Dermis blood vessel endothelial cell (primary cell): ENCODE measurements around the gene PTPRG. TPM values are rescaled to one million over a fixed set of nuclear protein-coding genes. Genes with fewer than 3 reads are reported as not detected.
"Not testable (repeated sequence)": the region's sequence is repeated elsewhere in the genome, so short reads cannot be mapped to it uniquely, and the experiment has no call there.

Experiments used
- DNase-seq: peaks from one replicate; pipeline ENCODE4 v3.0.0; 2010
- total RNA-seq: library from RNA; depleted of rRNA; stranded (reverse); fragments of >200 nt; gene quantifications from 2 replicates; pipeline ENCODE4 v1.2.3, GENCODE V29; 2014

PTPRG gene
- total RNA-seq = 25.6 and 26.0 TPM in 2 replicates

DNA sequence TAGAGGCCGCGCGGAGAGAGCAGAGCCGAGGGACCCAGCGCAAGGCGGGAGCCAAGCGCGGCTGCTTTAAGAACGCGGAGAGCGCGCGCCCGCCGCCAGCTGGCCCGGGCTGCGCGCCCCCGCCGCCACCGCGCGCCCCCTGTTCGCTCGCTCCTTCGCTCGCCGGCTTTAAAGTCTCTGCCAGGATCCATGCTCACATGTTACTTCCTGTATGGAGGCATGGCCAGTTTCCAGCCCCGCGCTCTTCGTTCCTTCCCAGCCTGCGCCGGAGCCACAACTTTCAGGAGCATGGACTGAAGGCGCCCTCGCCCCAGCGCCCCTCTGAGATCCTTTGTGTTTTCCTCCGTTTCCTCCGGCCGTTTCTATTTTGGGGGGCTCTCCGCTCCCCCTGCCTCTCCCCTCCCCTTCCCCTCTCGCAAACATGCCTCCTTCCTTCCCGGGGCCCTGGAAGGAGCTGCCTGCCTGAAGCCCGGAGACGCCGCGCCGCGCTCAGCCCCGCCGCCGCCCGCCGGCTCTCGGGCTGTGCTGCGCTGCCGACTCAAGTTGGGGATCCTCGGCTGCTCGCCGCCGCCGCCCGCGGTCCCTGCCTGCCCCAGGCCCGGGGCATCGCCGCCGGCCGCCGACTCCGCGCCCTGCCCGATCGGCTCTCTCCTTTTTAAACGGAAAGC lies at the start of gene PTPRG:
TSS of gene PTPRG (plus strand) at position 198 of the 668 bp plus-strand sequence. CDS start 717 bp downstream, outside the sequence.
- DNase-seq = peak; percentile 93

DNA sequence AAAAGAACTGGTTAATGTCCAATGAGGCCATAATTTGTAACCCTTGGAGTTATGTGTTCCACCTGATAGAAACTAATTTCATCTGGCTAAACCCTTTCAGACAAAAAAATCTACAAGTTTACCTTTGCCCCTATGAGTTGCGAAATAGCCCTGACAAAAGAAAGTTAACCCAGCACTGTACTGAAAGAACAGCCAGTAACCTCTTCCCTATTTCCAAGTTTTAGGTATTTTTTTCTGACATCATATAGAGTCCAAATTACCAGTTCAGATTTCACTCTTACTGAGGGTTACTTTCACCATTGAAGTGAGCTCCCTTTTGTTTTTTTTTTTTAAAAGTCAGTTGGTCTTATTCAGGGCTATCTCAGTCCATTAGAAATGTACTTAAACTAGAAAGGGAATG lies 42.8 kb upstream of the PTPRG start:
- no peak for DNase-seq

DNA sequence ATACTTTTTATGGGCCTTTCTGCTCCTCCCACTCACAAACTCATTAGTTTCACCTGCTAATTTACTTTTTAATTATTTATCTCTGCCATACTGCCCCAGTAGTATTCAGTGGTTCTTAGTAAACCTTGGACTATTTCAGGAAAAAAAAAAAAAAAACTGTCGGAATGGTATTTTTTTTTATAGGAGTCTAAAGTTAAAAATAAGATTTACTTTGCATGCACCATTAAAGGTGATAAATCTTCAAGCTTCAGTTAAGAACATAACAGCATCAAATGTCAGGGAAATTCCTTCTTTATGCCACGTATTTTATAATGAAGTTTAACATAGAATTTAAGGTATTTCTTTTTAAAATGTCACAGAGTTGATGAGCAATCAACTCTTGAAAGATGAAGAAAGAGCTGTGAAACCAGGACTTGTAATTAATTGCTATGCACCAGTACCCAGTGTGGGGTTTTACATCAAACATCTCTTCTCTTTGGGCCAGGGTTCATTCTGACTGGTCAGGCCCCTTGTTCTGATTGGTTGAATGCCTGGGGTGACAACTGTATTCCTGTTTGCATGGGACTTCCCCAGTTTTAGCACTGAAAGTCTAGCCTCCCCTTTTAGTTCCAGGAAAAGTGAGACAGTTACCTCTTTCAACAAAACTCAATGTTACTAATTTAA lies 40.3 kb upstream of the PTPRG start:
- DNase-seq = no peak

- no peak for DNase-seq
Observed at GRCh38 chr3:61522060-61522459, 39.3 kb upstream of the PTPRG start.

DNA sequence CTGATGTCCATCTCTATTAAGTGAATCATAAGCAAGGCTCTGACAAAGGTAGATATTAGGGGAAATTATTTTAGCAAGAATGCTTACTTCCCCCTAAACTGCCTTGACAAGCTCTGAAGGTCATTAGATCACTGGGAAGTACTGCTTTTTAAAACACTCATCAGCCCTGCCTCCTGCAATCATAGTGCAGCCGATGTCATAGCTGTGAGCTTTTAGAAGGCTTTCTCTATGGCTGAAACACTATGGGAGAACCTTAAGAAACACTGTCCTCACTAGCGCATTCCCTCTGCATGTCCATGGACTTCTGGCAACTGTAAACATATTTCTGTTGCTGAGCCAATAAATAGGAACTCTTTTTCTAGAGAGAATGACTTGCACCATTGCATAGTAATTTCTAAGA lies 38.7 kb upstream of the PTPRG start:
- no peak for DNase-seq

DNA sequence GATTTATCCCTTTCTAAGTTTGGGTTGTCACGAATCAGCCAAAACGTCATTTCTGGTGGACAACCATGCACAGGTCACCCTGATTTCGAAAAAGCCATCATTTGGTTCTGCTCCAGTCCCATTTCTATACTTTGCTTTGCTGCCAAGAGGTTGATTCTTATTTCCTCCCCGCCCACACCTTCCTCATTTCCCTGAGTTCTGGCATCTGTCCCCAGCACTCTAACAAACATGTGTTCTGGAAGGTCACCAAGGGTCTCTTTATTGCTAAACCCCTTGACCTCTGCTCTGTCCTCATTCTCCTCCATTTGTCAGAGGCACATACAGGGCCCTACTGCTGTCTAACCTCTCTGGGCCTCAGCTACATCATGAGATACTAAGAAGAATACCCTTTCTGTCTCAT lies 36.4 kb upstream of the PTPRG start:
- peak; percentile 56 for DNase-seq

- no peak for DNase-seq
Observed at GRCh38 chr3:61526308-61526707, 35.1 kb upstream of the PTPRG start.

DNA sequence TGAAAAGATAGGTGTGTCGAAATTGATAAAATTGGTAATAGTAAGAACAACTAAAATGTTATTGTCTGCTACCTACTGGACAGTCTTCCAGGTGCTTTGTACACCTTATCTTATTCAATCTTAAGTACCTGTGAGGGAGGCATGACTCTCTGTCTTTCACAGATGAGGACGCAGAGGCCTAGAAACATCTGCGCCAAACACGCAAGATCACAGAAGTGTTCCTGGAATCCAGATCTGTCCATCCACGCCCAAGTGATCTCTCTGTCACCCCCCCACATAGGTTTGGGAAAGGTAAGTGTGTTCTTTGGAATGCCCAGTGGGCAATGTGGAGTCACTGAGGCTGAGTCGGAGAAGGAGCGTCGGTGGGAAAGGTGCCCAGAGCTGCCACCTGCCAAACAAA lies 34.4 kb upstream of the PTPRG start:
- no peak for DNase-seq

- DNase-seq = peak; percentile 66
Observed at GRCh38 chr3:61530355-61530754, 31.0 kb upstream of the PTPRG start.

DNA sequence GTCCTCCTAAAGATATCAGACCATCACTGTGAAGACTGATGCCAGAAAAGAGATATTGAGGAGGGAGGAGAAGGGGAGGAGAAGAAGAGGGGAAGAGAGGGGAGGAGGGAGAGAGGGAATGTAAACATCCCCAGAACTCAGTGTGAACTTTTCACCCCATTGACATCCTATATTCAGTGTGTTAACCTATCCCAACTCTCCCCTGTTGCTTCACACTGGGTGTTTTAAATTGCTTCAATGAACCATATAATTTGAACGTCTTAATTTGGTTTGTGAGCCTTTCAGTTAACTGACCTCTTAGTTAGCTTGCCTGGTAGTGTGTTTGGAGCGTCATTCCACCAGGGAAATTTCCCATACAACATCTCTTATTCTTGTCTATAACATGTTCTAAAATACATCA lies 29.8 kb upstream of the PTPRG start:
- DNase-seq = no peak

- no peak for DNase-seq
Observed at GRCh38 chr3:61532739-61533500, 28.5 kb upstream of the PTPRG start.

DNA sequence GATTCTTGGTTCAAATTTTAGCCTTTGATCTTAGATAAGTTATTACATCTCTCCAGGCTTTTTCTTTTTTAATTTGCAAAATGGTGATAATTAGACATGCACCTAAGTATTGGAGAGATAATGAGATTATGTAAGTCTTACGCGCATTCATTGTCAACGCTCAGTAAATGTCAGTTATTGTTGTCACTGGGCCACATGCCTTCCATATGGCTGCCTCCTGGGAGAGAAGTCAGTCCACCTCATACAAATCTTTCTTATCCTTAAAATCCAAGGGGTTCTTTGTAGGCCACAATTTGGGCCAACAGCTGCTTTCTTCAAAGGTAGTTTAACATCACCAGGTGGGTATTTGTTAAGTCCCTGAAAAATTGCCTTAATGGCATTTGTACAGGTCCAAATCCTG lies 25.5 kb upstream of the PTPRG start:
- DNase-seq = no peak

DNA sequence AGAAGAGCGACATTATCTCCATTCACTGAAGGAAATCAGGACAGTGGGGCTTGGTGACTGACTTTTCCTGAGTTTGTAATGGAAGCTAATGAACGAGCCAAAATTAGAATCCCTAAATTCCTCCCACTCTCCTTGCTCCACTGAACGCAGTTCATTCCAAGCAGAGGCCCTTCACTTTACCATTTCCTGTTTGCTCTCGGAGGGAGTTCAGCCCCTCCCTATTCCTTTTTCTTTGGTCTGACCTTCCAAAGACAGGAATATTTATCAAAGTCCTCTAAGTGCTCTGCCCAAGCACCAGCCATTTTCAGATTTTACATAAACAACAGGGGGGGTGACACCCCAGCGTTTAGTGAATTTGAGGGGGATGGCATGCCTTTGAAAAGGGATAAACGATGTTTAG lies 24.0 kb upstream of the PTPRG start:
- DNase-seq = no peak

- DNase-seq = no peak
Observed at GRCh38 chr3:61538486-61538885, 22.9 kb upstream of the PTPRG start.

DNA sequence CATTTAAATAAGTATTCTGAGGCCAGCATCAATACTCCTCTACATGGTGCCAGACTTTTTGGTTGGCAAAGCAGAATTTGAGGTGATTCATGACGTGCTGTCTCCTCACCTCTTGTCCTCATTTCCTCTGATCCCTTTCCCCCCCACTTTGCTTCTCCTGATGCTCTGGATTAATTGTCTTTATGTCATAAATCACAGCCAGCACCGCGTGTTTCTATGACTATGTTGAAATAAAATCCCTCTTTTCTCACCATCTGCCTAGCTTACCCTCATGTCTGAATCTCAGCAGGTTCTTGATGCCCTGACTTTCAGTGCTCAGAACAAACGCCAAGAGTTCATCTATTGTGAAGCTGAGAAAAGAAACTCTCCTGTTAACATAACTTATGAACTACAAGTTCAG lies 19.7 kb upstream of the PTPRG start:
- DNase-seq = no peak

GRCh38 chr3:61545716-61546115 lies 15.7 kb upstream of the PTPRG start:
- DNase-seq = no peak

GRCh38 chr3:61547625-61548024 lies 13.7 kb upstream of the PTPRG start:
- no peak for DNase-seq

GRCh38 chr3:61552704-61553103 lies 8.7 kb upstream of the PTPRG start:
- DNase-seq = not testable (repeated sequence)

GRCh38 chr3:61559136-61559731 lies 2.1 kb upstream of the PTPRG start:
- DNase-seq = peak; percentile 45

DNA sequence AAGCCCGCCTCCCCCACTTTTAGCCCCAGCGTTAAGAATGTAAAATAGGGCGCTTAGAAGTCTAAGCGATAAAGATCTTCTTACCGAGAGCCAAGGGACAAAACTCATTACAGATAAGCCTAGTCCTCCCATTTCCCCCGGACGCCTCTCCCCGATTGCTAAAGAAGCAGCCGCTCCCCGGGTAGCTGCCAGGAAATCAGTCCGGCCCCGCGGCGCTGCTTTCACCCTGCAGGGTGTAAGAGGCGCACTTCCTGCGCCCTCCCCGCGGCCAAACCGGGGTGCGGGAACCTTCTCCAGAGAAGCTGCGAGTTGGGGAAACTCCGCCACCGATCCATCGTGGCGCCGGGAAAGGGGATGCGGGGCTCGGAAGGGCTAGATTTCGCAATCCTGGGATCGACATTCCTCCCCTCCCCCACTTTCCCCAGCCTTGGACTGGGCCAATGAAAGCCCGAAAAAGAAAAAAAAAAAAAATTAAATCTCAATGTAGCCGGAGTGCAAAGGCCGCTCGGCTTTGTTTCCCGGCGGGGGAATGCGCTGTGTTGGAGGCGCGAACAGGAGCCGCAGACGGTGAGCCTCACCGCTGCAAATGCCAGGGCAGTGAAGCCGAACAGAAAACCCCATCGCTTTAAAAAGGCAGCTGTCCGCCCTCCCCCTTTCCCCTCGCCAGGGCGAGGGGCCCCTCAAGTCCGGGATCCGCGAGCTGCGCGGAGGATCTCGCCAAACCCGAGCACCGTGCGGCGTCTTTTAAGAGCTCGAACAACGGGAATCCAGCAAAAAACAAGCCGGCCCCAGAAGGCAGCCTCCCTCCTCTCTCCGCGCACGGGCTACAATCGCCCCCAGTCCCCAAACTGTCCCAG lies 626 bp upstream of the PTPRG start:
- DNase-seq = peak; percentile 68

DNA sequence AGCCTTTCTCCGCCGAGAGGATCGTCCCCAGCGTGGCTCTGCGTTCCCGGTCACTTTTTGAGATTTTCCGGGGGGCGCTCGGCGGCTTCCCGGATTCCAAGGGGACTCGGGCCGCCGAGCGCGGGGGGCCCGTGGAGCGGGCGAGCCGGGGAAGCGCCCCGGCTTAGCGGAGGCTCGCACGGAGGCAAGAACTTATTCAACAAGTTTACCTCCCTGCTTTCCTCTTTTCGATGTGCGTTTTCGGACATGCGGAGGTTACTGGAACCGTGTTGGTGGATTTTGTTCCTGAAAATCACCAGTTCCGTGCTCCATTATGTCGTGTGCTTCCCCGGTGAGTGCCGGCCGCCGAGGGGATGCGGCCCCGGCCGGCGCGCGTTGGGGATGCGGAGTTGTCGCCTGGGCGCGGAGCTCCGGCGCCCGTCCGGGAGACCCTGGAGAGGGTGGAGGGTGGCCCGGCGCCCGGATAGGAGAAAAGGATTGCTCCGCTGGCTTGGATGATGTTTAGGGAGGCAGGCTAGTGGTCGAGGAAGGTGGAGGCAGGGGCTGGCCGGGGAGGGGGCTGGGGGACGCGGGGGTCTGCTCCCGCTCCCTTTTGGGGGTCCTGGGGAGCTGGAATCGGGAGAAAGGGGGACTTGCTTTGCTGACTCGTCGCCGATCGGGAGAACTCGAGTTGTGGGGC lies 810 bp downstream of the PTPRG start:
- DNase-seq = peak; percentile 46
